ENCODE data around the gene UQCRHL.
"Not testable (repeated sequence)": the region's sequence is repeated elsewhere in the genome, so short reads cannot be mapped to it uniquely, and the experiment has no call there.

GRCh38 chr1:15836511-15836771 is 29.0 kb upstream of the UQCRHL start:
- TF ChIP-seq CTCF, POLR2A (IDR thresholded peaks at IDR 0.05): not testable (repeated sequence)
